ENCODE results near the gene MRC1.
"Not testable (repeated sequence)": the region's sequence is repeated elsewhere in the genome, so short reads cannot be mapped to it uniquely, and the experiment has no call there.

Gene MRC1

GRCh38 chr10:17906002-17906401 lies 96.9 kb downstream of the MRC1 start:
- no peak for DNase-seq (ENCODE audit: low spot score)

GRCh38 chr10:17907641-17908040 lies 98.5 kb downstream of the MRC1 start:
- no peak for DNase-seq (ENCODE audit: low spot score)

DNA sequence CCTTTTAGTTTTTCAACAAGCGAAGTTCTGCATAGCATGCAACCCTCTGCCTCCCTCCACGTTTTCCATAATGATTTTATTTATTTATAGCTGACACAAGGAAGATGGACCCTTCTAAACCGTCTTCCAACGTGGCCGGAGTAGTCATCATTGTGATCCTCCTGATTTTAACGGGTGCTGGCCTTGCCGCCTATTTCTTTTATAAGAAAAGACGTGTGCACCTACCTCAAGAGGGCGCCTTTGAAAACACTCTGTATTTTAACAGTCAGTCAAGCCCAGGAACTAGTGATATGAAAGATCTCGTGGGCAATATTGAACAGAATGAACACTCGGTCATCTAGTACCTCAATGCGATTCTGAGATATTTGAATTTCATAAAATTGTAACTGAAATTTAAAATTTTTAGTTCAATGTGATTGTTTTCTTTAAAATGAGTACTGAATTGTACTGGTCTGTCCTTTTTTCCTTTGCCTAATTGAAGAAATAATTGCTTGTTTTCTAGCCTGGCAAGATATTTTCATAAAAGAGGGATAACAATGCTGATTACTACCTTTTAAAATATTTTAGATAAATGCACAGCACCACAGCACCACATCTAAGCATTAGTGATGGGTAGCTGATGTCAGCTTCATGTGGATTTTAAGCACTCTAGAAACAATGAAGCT lies 101.1 kb downstream of the MRC1 start:
- DNase-seq (ENCODE audit: low spot score): peak; percentile 49

DNA sequence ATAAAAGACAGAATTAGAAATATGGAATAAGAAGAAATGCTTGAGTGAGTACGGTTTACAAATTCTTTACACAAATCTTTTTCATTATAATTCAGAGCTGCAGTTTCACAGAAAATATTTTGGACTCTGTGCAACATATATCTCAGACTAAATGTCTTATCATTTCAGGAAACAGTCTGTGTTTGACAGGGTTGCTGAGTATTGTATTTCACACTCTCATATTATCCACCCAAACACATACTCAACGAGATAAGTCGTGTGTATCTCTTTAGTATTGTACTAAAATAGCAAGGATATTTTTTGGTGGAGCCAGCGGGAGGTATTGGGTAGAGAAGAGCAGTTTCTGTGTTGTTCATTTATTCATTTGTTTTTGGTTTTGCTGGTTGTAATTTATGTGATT lies 103.6 kb downstream of the MRC1 start:
- no peak for DNase-seq (ENCODE audit: low spot score)

DNA sequence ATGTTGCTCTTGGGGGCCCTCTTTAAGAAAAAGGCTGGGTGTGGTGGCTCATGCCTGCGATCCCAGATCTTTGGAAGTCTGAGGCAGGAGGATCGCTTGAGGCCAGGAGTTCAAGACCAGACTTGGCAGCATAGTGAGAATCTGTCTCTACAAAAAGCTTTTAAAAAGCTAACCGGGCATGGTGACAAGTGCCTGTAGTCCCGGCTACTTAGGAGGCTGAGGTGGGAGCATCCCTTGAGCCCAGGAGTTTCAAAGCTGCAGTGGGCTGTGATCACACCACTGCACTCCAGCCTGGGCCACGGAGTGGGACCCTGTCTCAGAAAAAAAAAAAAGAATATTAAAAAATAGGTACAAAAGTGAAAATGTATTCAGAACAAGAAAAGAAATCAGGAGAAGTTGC lies 104.5 kb downstream of the MRC1 start:
- no peak for DNase-seq (ENCODE audit: low spot score)

- no peak for DNase-seq (ENCODE audit: low spot score)
Measured at GRCh38 chr10:17914169-17915045, 105.3 kb downstream of the MRC1 start.

DNA sequence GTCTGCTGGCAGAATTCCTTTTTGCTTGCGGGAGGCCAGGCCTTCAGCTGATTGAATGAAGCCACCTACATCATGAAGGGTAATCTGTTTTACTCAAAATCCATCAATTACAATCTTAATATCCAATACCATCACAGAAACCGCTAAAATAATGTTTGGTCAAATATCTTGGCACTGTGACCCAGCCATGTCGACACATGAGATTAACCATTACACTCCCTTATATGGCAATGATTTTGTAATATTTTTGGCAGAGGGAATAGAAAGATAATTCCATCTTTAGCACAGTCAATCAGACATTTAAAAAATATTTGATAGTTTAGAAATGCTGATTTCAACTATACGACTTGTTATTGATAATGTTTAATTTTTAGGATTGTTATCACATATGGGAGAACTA lies 106.0 kb downstream of the MRC1 start:
- DNase-seq (ENCODE audit: low spot score): no peak

DNA sequence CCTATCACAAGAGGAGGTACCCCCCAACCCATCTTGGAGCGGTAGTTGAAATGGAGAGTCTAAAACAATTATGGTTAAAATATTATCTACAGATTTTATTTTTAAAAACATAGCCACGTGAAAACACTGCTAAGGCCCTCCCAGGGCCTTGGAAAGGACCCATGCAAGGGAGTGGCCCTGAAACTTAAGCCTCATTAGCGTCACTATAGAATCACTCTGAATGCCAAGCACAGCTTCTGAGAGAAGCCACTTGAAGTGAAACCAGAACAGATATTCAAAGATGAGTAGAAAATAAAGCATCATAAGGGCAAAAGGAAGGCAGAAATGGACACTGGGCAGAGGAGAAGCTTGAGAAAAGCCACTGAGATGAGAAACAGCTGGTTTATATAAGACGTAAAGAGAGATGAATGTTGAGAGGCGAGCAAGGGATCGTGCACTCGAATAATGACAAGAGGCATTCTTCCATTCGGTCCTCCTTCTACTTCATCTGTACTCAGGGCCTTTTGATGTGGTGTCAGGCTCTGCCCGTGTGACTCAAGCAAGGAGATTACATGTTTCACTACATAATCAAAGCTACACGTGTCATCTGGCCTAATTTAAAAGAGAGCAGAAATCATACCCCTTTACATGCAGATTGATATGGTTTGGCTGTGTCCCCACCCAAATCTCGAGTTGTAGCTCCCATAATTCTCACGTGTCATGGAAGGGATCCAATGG lies 109.2 kb downstream of the MRC1 start:
- no peak for DNase-seq (ENCODE audit: low spot score)

DNA sequence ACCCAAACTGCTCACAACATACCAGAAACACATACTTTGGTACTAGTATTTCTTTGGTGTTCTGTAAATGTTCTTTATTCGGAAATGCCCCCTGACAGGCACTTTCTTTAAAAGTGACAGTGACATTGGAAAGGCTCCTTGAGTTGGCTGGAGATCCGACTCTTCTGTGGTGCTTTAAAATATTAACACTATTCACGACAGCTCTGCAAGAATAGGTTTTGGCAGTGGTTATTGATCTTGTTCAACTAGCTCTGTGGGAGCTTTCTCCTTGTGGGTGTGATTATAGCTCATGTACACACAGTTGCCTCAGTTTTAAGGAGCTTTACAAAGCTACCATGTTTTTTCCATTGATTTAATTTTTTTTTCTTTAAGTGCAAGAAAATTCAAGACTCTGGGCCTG lies 112.2 kb downstream of the MRC1 start:
- no peak for DNase-seq (ENCODE audit: low spot score)

- DNase-seq (ENCODE audit: low spot score): peak; percentile 45
Measured at GRCh38 chr10:17923728-17924127, 114.6 kb downstream of the MRC1 start.

- no peak for DNase-seq (ENCODE audit: low spot score)
Measured at GRCh38 chr10:17943033-17943745, 134.0 kb downstream of the MRC1 start.

DNA sequence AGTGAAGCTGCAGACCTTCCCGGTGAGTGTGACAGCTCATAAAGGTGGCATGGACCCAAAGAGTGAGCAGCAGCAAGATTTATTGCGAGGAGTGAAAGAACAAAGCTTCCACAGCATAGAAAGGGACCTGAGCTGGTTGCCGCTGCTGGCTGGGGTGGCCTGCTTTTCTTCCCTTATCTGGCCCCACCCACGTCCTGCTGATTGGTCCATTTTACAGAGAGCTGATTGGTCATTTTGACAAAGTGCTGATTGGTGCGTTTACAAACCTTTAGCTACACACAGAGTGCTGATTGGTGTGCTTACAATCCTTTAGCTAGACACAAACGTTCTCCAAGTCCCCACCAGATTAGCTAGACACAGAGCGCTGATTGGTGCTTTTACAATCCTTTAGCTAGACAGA lies 141.1 kb downstream of the MRC1 start:
- DNase-seq (ENCODE audit: low spot score): not testable (repeated sequence)

DNA sequence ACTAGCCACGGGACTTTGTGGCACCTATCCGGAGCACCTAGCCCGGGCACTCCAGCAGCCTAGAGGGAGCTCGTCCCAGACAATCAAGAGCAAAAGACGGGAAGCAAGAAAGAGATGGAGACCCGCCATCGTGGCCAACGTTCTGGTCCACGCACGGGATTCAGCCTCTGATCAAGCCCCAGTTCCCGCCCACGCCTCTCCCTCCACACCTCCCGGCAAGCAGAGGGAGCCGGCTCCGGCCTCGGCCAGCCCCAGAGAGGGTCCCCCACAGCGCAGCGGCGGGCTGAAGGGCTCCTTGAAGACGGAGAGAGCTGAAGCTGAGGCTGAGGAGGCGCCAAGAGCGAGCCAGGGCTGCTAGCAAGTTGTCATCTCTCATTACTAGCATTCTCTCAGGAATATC lies 141.6 kb downstream of the MRC1 start:
- no peak for DNase-seq (ENCODE audit: low spot score)

GRCh38 chr10:17951868-17952371 lies 142.8 kb downstream of the MRC1 start, which contains the start of gene SLC39A12:
Gene SLC39A12 (plus strand): TSS chr10:17951918. CDS start chr10:17953277, 1,359 bp downstream.
- DNase-seq (ENCODE audit: low spot score): no peak

- DNase-seq (ENCODE audit: low spot score): not testable (repeated sequence)
Measured at GRCh38 chr10:17954372-17954771, 145.2 kb downstream of the MRC1 start.

DNA sequence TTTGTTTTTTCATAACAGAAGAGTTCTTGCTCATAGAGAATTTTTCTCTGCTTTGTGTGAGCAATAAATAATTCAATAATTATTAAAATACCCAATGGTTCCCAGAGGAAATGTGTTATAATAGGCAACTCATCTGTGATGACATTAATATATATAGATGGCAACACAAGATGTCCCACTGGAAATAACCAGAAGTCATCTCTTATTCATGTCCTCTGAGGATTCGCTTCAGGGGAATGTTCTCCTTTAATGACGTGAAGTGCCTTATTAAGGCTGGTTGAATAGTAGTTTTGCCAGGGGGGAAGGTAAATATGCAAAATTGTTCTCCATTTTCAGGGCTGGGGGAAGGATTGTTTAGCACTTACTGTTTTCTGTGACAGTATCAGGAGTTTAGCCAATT lies 145.7 kb downstream of the MRC1 start:
- DNase-seq (ENCODE audit: low spot score): no peak

DNA sequence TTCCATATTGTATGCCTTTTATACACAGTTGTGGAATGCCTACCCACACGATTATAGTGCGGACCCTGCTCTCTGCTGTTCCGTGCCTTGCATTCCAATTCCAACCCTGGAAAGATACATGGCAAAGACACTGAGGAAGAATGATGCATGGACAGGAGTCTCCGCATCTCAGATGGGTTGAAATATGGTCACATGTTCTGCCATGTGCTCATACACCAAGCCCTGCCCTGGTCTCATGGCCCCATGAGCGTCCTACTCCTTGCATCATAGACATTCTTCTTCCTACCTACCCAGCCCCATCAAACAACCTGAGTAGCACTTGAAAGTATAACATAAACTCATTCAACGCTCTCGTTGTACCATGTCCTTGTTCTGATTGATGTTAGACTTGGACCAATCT lies 148.9 kb downstream of the MRC1 start:
- no peak for DNase-seq (ENCODE audit: low spot score)

DNA sequence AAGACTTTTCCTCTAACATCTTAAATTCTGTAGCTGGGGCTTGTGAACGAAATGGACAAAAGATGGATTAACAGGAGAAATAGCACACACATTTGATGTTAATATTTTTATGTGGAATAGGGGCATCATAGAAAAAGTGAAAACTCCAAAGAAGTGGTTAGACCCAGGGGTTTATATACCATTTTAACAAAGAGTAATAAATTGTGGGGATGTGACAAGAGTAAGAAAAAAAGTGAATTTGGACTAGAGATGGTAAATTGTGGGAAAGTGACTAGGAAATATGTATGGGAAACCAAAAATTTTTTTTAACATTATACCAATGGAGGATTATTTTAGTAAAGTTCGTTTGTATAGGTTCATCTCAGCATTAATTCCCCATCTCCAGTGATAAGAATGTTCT lies 150.7 kb downstream of the MRC1 start:
- DNase-seq (ENCODE audit: low spot score): no peak

Data from Ammon's horn (tissue), 1 donor.